Activated T-cell treated with anti-CD3 and anti-CD28 coated beads for 4 hours (primary cell): Measurements from ENCODE around the gene NFATC3.
"Not testable (repeated sequence)": the region's sequence is repeated elsewhere in the genome, so short reads cannot be mapped to it uniquely, and the experiment has no call there.

Experiments
- DNase-seq: peaks from one replicate; pipeline ENCODE4 v3.0.0-alpha.2; 2020

The NFATC3 gene

DNA sequence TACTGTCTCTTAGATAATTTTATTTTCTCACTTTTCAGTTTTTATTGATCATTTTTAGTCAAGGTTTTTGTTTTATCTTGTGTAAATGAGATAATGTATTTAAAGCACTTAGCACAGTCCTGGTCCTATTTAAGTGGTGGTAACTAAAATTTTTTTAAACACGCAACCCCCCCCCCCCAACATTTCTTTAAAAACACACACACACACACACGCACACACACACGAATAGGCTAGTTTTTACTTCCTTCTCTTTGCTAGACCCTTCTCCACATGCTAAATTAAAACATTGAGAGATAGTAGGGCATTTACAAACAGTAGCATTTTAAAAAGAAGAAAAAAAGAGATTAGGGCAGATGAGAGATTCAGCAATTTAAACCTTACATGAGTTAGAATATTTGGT is 5.0 kb downstream of the NFATC3 start:
- no peak for DNase-seq

DNA sequence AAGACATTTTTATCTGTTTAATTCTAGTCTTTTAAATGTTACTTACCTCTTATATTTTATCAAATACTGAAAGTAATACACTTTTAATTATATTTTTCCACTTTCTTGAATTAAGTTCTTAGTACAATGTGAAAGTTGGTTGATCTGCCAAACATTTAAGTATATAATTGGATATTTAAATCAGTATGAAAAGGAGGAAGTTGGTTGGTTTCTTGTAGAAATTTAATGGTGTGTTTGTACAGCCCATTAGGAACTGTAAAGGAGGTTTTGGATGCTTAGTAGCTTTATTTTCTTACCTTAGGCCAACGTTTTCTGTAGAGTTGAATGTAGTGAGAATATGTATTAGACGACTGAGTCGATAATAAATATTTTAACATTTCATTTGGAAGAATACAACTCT is 5.4 kb downstream of the NFATC3 start:
- DNase-seq: no peak

DNA sequence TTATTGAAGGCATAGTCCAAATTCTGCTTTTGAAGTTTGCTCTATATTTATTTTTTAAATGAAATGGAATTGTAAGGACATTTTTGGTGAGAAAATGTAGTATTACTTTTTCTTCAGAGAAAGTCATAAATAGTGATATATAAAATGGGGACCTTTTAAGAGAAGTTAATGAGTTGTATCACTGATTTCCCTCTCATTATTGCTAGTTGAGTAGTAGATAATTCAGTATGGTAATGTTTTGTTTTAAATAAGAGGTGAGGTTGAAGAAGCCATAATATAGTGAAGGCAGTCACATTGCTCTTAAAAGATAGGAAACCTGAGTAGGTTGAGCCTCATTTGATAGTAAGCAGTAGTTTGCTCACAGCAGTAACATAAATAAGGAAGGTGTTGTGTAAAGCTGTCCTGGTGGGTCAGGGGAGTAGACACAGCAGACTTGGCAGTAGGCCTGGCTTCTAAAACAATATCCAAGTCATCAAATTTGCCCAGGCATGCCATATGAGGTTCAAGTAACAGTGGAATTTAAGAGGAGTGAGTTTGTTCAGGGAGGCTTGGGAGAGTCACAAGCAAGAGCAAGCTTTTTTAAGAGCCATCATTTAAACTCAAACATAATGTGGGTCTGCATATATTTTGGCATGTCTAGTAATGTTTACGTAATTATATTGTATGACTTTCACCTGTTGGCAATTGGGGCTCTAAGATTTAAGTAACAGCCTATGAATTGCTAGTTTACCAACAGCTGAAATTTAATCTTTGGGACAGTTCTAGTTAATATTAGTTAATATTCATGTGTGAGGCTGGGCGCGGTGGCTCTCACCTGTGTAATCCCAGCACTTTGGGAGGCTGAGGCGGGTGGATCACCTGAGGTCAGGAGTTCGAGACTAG is 6.5 kb downstream of the NFATC3 start:
- no peak for DNase-seq

DNA sequence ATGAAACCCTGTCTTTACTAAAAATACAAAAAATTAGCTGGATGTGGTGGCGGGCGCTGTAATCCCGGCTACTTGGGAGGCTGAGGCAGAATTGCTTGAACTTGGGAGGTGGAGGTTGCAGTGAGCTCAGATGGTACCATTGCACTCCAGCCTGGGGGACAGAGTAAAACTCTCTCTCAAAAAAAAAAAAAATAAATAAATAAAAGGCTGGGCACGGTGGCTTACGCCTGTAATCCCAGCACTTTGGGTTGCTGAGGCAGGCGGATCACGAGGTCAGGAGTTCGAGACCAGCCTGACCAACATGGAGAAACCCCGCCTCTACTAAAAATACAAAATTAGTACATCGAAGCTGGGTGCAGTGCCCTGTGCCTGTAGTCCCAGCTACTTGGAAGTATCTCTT is 7.1 kb downstream of the NFATC3 start:
- not testable (repeated sequence) for DNase-seq

DNA sequence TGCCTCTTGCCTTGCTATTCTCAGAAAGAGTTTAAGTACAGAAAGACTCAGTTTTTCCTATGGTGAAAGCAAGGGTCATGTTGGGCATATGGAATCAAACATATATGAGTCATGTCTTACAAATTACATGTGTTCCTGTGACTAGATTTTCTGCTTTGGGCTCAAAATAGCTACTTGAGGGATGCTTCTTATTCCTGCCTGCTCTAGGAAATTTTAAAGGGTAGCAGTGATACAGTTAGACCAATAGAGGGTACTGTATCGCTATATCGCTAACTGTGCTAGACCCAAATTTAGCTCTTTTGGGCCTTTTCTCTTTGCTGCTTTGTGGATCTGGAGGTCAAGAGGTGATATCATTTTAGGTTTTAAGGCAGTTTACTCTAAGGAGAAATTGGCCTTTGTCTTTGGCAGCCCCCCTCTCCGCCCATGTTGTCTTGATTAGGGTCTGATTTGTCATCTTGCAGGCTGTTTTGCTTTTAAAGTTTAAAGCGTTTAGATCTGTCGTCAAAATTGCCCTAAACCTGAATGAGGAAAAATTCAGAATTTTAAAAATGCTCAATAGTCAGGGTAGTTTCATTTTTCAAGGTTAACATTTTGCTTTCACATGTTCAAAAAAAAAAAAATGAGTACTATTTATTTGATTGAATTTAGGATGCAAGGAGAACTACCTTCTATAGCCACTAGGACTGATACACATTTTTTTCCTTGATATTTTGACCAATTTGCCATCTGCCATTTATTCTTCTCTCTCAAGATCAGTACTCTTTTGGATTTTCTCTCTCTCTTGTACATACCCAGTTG is 8.8 kb downstream of the NFATC3 start:
- no peak for DNase-seq

DNA sequence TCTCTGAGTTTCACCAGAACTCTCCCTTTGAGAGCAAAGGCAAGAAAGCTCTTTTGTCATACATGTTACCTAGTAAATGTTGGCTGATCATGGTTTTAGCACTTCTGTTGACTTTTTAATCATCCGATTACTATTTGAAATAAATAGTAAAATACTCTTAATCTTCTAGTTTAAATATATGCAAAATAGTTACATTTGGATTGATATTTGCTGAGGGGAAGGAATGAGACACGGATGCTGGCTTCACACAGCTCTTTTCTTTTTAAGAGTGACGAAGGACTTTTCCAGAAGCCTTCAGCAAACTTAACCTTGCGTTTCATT is 9.4 kb downstream of the NFATC3 start:
- no peak for DNase-seq

DNA sequence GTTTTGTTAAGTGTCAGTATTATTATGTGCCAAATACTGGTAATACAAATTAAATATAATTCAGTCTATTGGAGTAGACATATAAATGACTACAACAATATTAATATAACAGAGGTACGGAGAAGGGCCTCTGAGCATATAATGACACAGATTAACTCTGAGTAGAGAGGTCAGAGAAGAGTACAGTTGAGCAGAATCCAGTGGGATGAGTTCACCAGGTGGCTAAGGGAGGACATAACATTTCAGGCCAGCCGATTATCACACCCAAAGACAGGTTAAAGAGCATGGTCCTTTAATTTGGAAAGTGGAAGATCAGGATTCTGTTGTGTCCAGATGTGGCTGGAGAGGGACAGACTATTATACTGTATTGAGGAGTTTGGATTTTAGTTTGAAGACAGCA is 11.3 kb downstream of the NFATC3 start:
- no peak for DNase-seq

DNA sequence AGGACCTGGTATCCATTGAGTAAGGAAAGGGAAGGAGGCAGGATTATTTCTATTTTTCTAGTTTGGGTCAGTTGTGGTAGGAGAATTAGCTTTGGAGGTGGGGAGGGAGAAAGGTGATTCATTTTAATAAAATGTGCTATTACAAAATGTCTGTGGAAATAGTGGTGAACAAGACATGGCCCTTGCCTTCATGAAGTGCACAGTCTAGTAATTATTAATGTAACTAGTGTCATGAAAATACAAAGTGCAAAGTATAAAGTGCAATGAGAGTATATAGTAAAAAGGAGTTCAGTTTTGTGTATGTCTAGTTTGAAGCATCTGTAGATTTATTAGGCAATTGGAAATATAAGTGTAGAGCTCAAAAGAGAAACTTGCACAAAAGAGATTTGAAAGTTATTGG is 11.9 kb downstream of the NFATC3 start:
- no peak for DNase-seq

DNA sequence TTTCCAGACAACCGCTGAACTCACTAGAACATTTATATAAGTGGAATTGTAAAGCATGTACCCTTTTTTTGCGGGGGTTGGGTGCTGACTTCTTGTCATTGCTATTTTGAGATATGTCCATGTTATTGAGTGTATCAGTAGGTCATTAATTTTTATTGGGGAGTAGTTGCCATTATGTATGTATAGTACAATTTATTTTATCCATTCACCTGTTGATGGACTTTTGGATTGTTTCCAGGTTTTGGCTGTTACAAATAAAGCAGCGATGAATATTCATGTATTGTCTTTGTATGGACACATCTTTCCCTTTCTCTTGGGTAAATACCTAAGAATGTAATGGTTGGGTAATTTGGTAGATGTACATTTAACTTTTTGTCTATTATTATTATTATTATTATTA is 12.7 kb downstream of the NFATC3 start:
- no peak for DNase-seq

DNA sequence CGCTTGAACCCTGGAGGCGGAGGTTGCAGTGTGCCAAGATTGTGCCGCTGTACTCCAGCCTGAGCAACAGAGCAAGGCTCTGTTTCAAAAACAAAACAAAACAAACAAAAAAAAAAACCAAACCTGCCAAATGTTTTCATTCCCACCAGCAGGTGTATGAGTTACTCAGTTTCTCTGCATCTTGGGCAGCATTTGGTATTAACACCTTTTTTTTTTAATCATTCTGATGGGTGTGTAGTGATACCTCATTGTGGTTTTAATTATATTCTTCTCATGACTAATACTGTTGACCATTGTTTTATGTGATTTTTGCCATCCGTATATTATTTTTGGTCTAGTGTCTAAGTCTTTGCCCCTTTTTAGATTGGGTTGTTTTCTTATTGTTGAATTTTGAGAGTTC is 15.3 kb downstream of the NFATC3 start:
- DNase-seq: no peak

DNA sequence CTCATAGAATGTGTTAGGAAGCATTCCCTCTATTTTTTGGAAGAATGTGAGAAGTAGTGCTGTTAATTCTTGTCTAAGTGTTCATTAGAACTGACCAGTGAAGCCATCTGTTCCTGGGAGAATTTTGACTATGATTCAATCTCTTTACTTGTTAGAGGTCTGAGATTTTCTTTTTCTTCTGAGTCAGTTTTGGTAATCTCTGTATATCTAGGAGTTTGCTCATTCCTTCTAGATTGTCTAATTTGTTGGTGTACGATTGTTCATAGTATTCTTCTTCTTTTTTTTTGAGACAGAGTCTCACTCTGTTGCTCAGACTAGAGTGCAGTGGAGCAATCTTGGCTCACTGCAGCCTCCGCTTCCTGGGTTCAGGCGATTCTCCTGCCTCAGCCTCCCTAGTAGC is 20.4 kb downstream of the NFATC3 start:
- DNase-seq: no peak

DNA sequence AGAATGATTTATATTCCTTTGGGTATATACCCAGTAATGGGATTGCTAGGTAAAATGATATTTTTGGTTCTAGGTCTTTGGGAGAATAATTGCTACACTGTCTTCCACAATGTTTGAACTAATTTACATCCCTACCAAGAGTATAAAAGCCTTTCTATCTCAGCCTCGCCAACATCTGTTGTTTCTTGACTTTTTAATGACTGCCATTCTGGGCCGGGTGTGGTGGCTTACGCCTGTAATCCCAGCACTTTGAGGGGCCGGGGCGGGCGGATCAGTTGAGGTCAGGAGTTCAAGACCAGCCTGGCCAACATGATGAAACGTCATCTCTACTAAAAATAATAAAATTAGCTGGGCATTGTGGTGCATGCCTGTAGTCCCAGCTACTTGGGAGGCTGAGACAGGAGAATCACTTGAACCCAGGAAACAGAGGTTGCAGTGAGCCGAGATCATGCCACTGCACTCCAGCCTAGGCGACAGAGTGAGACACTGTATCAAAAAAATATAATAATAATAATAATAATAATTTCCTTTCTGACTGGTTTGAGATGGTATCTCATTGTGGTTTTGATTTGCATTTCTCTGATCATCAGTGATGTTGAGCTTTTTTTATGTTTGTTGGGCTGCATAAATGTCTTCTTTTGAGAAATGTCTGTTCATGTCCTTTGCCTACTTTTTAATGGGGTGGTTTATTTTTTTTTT is 22.2 kb downstream of the NFATC3 start:
- DNase-seq: not testable (repeated sequence)

DNA sequence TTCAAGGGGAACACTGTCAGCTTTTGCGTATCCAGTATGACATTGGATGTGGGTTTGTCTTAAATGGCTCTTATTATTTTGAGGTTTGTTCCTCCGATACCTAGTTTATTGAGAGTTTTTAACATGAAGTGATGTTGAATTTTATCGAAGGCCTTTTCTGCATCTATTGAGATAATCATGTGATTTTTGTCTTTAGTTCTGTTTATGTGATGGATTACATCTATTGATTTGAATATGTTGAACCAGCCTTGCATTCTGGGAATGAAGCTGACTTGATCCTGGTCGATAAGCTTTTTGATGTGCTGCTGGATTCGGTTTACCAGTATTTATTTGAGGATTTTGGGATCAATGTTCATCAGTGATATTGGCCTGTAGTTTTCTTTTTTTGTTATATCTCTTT is 24.0 kb downstream of the NFATC3 start:
- DNase-seq: not testable (repeated sequence)

DNA sequence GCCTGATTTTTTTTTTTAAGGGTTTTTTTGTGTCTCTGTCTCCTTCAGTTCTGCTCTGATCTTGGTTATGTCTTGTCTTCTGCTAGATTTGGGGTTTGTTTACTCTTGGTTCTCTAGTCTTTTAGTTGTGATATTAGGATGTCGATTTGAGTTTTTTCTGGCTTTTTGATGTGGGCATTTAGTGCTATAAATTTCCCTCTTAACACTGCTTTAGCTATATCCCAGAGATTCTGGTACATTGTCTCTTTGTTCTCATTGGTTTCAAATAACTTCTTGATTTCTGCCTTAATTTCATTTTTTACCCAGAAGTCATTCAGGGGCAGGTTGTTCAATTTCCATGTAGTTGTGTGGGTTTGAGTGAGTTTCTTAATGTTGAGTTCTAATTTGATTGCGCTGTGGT is 25.4 kb downstream of the NFATC3 start:
- not testable (repeated sequence) for DNase-seq

DNA sequence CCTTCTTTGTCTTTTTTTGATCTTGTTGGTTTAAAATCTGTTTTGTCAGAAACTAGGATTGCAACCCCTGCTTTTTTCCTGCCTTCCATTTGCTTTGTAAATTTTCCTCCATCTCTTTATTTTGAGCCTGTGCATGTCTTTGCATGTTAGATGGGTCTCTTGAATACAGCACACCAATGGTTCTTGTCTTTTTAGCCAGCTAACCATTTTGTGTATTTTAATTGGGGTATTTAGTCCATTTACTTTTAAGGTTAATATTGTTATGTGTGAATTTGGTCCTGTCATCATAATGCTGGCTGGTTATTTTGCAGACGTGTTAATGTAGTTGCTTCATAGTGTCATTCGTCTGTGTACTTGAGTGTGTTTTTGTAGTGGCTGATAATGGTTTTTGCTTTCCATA is 26.2 kb downstream of the NFATC3 start:
- no peak for DNase-seq

DNA sequence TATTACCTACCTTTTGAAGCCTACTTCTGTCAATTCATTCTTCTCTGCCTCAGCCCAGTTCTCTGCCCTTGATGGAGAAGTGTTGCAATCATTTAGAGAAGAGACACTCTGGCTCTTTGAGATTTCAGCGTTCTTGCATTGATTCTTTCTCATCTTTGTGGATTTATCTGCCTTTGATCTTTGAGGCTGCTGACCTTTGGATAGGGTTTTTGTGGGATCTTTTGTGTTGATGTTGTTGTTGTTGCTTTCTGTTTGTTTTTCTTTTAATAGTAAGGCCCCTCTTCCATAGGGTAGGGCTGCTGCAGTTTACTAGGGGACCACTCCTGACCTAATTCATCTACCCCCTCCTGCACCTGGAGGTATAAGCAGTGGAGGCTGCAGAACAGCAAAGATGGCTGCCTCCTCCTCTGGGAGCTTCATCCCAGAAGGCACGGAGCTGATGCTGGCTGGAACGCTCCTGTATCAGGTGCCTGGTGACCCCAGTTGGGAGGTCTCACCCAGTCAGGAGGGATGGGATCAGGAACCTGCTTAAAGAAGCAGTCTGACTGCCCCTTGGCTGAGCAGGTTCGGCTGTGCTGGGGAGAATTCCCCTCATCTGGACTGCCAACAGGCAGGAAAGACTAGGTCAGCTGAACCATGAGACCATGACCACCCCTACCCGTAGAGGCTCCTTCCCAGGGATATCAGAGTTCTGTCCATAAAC is 28.0 kb downstream of the NFATC3 start:
- DNase-seq: no peak

DNA sequence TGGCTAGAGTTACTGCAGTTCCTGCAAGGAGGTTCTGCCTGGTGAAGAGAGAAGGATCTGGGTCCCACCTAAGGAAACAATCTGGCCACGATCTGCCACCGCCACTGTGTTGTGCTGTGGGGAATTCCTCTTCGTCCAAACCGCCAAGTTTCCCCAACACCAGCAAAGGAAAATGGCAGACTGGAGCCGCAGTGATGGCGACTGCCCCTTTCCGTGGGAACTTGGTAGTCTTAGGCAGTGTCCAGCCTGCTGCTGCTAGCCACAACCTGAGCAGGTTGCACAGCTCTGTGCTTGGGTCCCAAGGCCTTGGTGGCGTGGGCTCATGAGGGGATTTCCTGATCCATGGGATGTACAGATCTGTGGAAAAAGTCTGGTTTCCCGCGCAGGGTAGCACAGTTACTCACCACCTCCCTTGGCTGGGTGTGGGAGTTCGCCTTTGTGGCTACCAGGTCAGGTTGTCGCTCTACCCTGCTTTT is 28.6 kb downstream of the NFATC3 start:
- no peak for DNase-seq

DNA sequence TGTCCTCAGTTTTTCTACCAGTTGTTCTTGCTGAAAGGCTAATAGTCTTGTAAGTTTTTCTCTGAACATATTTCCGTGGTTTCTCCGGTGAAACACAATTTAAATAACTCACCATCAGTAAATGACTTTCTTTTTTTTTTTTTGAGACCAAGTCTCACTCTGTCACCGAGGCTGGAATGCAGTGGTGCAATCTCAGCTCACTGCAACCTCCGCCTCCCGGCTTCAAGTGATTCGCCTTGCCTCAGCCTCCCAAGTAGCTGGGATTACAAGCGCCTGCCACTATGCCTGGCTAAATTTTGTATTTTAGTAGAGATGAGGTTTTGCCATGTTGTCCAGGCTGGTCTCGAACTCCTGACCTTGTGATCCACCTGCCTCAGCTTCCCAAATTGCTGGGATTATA is 29.8 kb downstream of the NFATC3 start:
- DNase-seq: not testable (repeated sequence)

DNA sequence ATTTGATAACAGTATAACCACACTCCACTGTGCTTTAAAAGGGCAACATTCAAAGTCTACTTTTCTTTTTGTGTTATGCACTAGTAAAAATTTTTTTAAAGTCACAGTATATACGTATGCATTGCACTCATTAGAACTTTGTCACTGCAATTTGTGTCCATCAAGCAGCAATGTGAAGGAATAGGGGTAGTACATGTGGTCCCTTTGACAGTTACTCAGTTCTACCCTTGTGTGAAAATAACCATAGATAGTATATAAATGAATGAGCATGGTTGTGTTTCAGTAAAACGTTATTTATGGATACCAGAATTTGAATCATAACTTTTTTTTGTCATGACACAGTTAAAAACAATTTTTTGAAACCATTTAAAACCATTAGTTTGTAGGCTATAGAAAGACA is 30.7 kb downstream of the NFATC3 start:
- DNase-seq: no peak

DNA sequence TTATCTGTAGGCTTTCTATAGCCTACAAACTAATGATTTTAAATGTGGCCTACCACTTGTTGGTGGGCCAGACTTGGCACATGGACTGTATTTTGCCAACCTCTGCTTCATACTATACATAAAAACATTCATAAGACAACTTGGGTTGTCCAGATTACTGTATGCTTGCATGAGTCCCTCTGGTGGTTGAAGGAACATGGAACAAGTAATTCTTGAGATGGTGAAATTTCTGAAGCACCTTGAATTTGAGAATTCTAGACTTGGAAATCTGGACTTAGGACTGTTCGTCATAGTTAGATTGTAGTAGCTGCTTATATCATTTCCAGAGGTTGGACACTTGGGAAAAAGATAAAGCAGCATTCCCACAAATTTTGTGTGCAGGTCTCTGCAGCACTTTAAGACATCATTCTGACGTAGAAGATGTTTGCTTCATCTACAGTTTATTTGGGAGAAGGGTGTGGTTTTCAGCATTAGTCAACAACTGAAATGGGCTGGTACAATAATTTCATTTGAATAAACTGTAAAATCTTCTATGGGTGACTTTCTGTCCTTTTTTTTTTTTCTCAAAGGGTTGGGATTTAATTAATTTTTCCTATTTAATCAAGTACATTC is 31.2 kb downstream of the NFATC3 start:
- no peak for DNase-seq

DNA sequence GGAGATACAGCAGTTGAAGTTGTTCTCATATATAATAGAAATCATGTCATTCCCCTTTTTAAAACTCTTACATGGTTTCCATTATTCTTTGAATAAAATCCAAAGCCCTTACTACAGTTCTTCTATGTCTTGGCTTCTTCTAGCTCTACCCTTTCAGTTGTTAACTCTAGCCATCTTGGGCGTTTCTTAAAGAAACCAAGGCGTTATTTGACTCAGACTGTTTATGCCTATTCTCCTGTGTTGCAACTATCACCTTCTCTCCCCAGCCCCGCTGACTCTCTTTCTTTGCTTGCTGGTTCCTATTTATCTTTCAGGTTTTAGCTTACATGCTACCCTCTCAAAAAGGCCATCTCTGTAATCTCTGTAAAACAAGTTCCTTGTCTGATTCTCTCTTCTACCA is 32.7 kb downstream of the NFATC3 start:
- no peak for DNase-seq

DNA sequence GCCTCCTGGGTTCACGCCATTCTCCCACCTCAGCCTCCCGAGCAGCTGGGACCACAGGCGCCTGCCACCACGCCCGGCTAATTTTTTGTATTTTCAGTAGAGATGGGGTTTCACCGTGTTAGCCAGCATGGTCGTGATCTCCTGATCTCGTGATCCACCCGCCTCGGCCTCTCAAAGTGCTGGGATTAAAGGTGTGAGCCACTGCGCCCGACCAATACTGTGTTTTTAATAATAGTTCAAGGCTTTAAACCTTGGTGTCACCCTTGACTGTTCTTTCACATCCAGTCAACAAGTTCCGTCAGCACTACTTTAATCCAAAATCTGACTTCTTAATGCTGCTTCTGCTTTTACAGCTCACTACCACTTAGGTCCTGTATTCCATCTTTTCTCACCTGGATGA is 33.8 kb downstream of the NFATC3 start:
- DNase-seq: not testable (repeated sequence)

DNA sequence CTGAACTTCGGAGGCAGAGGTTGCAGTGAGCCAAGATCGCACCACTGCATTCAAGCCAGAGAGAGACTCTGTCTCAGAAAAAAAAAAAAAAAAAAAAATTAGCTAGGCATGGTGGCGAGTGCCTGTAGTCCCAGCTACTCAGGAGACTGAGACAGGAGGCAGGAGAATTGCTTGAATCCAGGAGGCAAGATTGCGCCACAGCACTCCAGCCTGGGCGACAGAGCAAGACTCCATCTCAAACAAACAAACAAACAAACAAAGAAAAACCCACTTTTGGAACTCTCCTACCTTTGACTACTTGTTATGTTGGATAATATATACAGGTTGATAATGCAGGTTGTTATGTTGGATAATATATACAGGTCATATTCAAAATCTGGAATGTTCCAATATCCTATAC is 35.3 kb downstream of the NFATC3 start:
- not testable (repeated sequence) for DNase-seq
